Central memory CD8-positive, alpha-beta T cell (primary cell): Measurements from ENCODE around the gene RAP2C.
"Not testable (repeated sequence)": the region's sequence is repeated elsewhere in the genome, so short reads cannot be mapped to it uniquely, and the experiment has no call there.

Experiments used
- ATAC-seq: fragments of 150-1000 bp; cut with Tn5 transposase; replicated peaks from 2 replicates; pipeline ENCODE4 v1.10.0; 2022; ENCODE audit warnings: mild to moderate bottlenecking, moderate FRiP score, moderate number of reproducible peaks; ENCODE audit not compliant: poor library complexity, severe bottlenecking; ENCODE audit errors: extremely low read depth
- DNase-seq, 2 donors: peaks; one replicate each; pipeline ENCODE4 v3.0.0; 2021; ENCODE audit warnings: low spot score in 2 of 2
- H3K27ac Mint-ChIP-seq: one replicate; pipeline ENCODE4 v1.8.0; 2022; ENCODE audit warnings: low read depth, mild to moderate bottlenecking, moderate library complexity, mixed read lengths
- H3K27me3 Mint-ChIP-seq: one replicate; pipeline ENCODE4 v1.8.0; 2022; ENCODE audit warnings: mixed read lengths
- H3K36me3 Mint-ChIP-seq: one replicate; pipeline ENCODE4 v1.8.0; 2022; ENCODE audit warnings: mild to moderate bottlenecking, moderate library complexity, mixed read lengths; ENCODE audit not compliant: insufficient read depth
- H3K4me1 Mint-ChIP-seq: one replicate; pipeline ENCODE4 v1.8.0; 2022; ENCODE audit warnings: mixed read lengths
- H3K4me3 Mint-ChIP-seq: one replicate; pipeline ENCODE4 v1.8.0; 2022; ENCODE audit warnings: mild to moderate bottlenecking, moderate library complexity, mixed read lengths
- H3K9me3 Mint-ChIP-seq: one replicate; pipeline ENCODE4 v1.8.0; 2022; ENCODE audit warnings: mixed read lengths

RAP2C gene

GRCh38 chrX:132188175-132188574, 31.1 kb downstream of the RAP2C start:
- H3K36me3 Mint-ChIP-seq, result no peaks in the 10 kb centered on the region
- H3K27ac Mint-ChIP-seq, result no peak overlapping the region
- H3K4me3 Mint-ChIP-seq, result no peak overlapping the region
- no peaks in the 10 kb centered on the region for H3K4me1 Mint-ChIP-seq
- H3K9me3 Mint-ChIP-seq, result no peaks in the 10 kb centered on the region
- DNase-seq (no peak), ATAC-seq (no peak)
- no peaks in the 10 kb centered on the region for H3K27me3 Mint-ChIP-seq

- Mint-ChIP-seq H3K27ac (no peak overlapping the region), H3K36me3 (no peaks in the 10 kb centered on the region), H3K9me3 (no peaks in the 10 kb centered on the region), H3K4me1 (no peaks in the 10 kb centered on the region), H3K4me3 (no peak overlapping the region), H3K27me3 (no peaks in the 10 kb centered on the region)
- ATAC-seq, result no peak
- DNase-seq, result no peak
Measured at GRCh38 chrX:132187451-132187850, 31.8 kb downstream of the RAP2C start.

GRCh38 chrX:132184871-132185270, 34.4 kb downstream of the RAP2C start:
- ATAC-seq (no peak), DNase-seq (no peak)
- H3K36me3 Mint-ChIP-seq, result no peaks in the 10 kb centered on the region
- H3K4me3 Mint-ChIP-seq, result no peak overlapping the region
- H3K27me3 Mint-ChIP-seq, result no peaks in the 10 kb centered on the region
- H3K4me1 Mint-ChIP-seq, result no peaks in the 10 kb centered on the region
- H3K9me3 Mint-ChIP-seq, result no peaks in the 10 kb centered on the region
- no peak overlapping the region for H3K27ac Mint-ChIP-seq

GRCh38 chrX:132181364-132181763, 37.9 kb downstream of the RAP2C start:
- H3K4me3 Mint-ChIP-seq, result no peak overlapping the region
- no peaks in the 10 kb centered on the region for H3K36me3 Mint-ChIP-seq
- H3K9me3 Mint-ChIP-seq, result no peaks in the 10 kb centered on the region
- no peaks in the 10 kb centered on the region for H3K27me3 Mint-ChIP-seq
- H3K4me1 Mint-ChIP-seq, result no peaks in the 10 kb centered on the region
- no peak overlapping the region for H3K27ac Mint-ChIP-seq
- DNase-seq, result no peak
- no peak for ATAC-seq

- Mint-ChIP-seq H3K27ac (no peak overlapping the region), H3K4me3 (no peak overlapping the region)
- no peak for ATAC-seq
Measured at GRCh38 chrX:132180929-132181328, 38.3 kb downstream of the RAP2C start.

GRCh38 chrX:132173647-132174046, 45.6 kb downstream of the RAP2C start:
- no peak overlapping the region for H3K27ac Mint-ChIP-seq
- DNase-seq (no peak), ATAC-seq (no peak)
- no peaks in the 10 kb centered on the region for H3K9me3 Mint-ChIP-seq
- peaks cover 9% of the 10 kb centered on the region for H3K27me3 Mint-ChIP-seq
- H3K4me1 Mint-ChIP-seq, result no peaks in the 10 kb centered on the region
- no peaks in the 10 kb centered on the region for H3K36me3 Mint-ChIP-seq
- no peak overlapping the region for H3K4me3 Mint-ChIP-seq

More at GRCh38 chrX:132180929-132181328, 38.3 kb downstream of the RAP2C start:
- DNase-seq, result no peak
- Mint-ChIP-seq H3K4me1 (no peaks in the 10 kb centered on the region), H3K27me3 (no peaks in the 10 kb centered on the region), H3K36me3 (no peaks in the 10 kb centered on the region), H3K9me3 (no peaks in the 10 kb centered on the region)

- Mint-ChIP-seq H3K4me3 (no peak overlapping the region), H3K27me3 (peaks cover 9% of the 10 kb centered on the region), H3K4me1 (no peaks in the 10 kb centered on the region), H3K27ac (no peak overlapping the region), H3K9me3 (no peaks in the 10 kb centered on the region), H3K36me3 (no peaks in the 10 kb centered on the region)
- DNase-seq, result no peak
- no peak for ATAC-seq
Measured at GRCh38 chrX:132171881-132172280, 47.4 kb downstream of the RAP2C start.

- Mint-ChIP-seq H3K36me3 (no peaks in the 10 kb centered on the region), H3K27me3 (peaks cover 9% of the 10 kb centered on the region), H3K27ac (no peak overlapping the region), H3K4me3 (no peak overlapping the region), H3K4me1 (no peaks in the 10 kb centered on the region), H3K9me3 (no peaks in the 10 kb centered on the region)
- no peak for ATAC-seq
- DNase-seq, result no peak
Measured at GRCh38 chrX:132171478-132171877, 47.8 kb downstream of the RAP2C start.

- ATAC-seq, result no peak
- H3K4me3 Mint-ChIP-seq, result no peak overlapping the region
- H3K9me3 Mint-ChIP-seq, result no peaks in the 10 kb centered on the region
- no peak for DNase-seq
- no peaks in the 10 kb centered on the region for H3K36me3 Mint-ChIP-seq
- peaks cover 9% of the 10 kb centered on the region for H3K27me3 Mint-ChIP-seq
- H3K4me1 Mint-ChIP-seq, result no peaks in the 10 kb centered on the region
- H3K27ac Mint-ChIP-seq, result no peak overlapping the region
Measured at GRCh38 chrX:132169554-132169953, 49.7 kb downstream of the RAP2C start.

- no peak for DNase-seq
Measured at GRCh38 chrX:132165651-132166050, 53.6 kb downstream of the RAP2C start.

GRCh38 chrX:132165005-132165404, 54.2 kb downstream of the RAP2C start:
- Mint-ChIP-seq H3K4me3 (no peak overlapping the region), H3K27ac (no peak overlapping the region), H3K27me3 (peaks cover 18% of the 10 kb centered on the region), H3K9me3 (no peaks in the 10 kb centered on the region), H3K36me3 (peaks cover 1% of the 10 kb centered on the region), H3K4me1 (no peaks in the 10 kb centered on the region)
- no peak for DNase-seq
- ATAC-seq, result no peak

More at GRCh38 chrX:132165651-132166050, 53.6 kb downstream of the RAP2C start:
- ATAC-seq, result no peak
- Mint-ChIP-seq H3K27me3 (peaks cover 18% of the 10 kb centered on the region), H3K9me3 (no peaks in the 10 kb centered on the region), H3K27ac (no peak overlapping the region), H3K4me1 (no peaks in the 10 kb centered on the region), H3K36me3 (peaks cover 1% of the 10 kb centered on the region), H3K4me3 (no peak overlapping the region)

GRCh38 chrX:132163094-132163493, 56.2 kb downstream of the RAP2C start:
- DNase-seq, H3K27me3 Mint-ChIP-seq, H3K36me3 Mint-ChIP-seq, H3K27ac Mint-ChIP-seq, H3K4me3 Mint-ChIP-seq, H3K9me3 Mint-ChIP-seq, ATAC-seq, H3K4me1 Mint-ChIP-seq: not testable (repeated sequence)

- Mint-ChIP-seq H3K27me3 (no peaks in the 10 kb centered on the region), H3K36me3 (peaks cover 1% of the 10 kb centered on the region), H3K4me1 (no peaks in the 10 kb centered on the region), H3K9me3 (no peaks in the 10 kb centered on the region), H3K27ac (no peak overlapping the region), H3K4me3 (no peak overlapping the region)
- ATAC-seq, result no peak
- DNase-seq, result no peak
Measured at GRCh38 chrX:132153166-132153565, 66.1 kb downstream of the RAP2C start.
